Activated CD4-positive, alpha-beta T cell treated with anti-CD3 and anti-CD28 coated beads, Interleukin-2, Interleukin-6, amounts not matched to agents 100 ng/mL and 50 ng/mL, durations not matched to agents 16 hours and 8 hours (primary cell): ENCODE results near the gene RFX5.
A peak's percentile ranks its signal among the peaks of the same experiment; 100 is the strongest.

Experiments used
- DNase-seq: peaks from one replicate; pipeline ENCODE4 v3.0.0-alpha.2; 2020

RFX5 gene

GRCh38 chr1:151315565-151316235, 31.4 kb downstream of the RFX5 start:
- no peak for DNase-seq

DNA sequence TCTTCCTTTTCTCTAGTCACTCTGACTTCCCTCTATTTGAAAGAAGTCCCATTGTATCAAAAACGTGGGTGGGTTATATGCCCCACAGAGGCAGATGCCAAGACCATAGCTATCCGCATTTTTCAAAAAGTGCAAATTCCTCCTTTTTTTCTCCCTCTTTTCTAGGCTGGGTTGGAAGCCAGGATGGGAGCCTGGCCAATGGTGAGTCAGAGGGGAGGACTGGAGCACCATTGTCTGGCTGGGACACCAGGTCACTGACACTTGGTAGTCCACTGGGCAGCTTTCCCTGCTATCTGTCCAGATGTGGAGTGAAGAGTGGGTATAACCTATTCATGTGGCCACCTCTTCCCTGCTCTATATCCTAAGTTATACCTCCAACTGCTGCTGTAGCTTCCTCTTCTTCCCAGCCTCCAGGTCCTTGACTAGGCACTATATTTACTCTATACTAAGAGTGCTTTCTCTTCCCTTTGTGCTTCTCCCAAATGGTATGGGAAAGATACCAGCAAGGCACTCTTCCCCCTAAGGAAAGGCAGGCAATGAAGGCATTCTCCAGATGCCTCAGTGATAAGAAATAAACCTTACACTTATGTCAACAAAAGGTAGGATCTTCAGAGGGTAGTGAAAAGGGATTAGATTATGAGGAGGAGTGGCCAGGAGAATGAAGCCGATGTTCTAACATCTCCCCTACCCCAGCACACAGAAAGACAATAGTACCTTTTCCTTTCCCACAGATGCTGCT, 32.7 kb downstream of the RFX5 start:
- DNase-seq, result no peak

GRCh38 chr1:151313501-151313900, 33.6 kb downstream of the RFX5 start:
- DNase-seq, result no peak

GRCh38 chr1:151312826-151313225, 34.2 kb downstream of the RFX5 start:
- no peak for DNase-seq

DNA sequence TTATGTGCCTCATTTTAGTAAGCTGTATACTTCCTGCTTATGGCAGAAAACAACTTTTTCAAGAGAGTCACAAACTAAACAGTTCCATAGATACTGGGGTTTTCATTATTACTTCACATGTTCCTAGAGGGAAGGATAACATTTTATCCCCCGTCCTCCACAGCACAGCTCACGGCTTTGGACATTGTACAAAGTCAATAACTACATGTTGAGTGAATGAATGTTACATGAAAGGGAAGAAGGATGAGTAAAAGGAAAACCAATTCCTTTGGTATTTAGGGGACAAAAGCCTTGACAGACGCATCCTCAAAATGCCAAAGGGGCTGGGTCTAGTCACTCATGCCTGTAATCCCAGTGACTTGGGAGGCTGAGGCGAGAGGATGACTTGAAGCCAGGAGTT, 34.6 kb downstream of the RFX5 start:
- DNase-seq, result no peak

DNA sequence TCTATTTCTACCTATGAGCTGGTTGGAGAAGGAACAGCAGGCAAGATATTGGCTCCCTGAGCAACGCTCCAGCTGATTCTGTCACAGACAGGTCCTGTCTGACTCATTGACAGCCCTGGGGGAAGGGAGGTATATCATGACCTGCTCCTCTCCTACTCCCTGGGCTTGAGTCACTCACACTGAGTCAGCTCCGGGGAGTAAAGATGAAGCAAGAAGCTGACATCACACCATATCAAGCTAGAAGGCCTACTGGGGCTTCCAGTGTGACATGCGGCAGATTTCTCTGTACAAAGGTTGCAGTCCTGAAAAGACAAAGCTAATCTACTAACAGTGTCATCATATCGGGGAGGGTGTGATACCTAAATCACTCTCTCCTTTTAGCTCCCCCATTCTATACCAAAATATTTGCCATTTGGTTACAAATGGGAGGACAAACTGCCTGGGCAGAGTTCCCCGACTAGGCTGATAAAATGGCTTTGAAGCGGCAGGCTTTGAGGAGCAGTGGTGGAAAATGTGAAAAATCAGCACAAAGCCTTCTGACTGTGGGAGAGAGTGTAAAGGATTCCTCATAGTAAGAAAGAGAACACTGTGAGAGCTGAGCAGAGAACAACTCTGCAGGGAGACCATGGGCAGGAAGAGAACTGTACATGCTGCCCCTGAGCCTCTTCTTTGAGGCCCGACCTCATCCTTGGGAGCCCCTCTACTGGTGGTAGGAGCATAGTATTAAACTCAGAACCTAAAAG, 35.3 kb downstream of the RFX5 start:
- peak; percentile 93 for DNase-seq

DNA sequence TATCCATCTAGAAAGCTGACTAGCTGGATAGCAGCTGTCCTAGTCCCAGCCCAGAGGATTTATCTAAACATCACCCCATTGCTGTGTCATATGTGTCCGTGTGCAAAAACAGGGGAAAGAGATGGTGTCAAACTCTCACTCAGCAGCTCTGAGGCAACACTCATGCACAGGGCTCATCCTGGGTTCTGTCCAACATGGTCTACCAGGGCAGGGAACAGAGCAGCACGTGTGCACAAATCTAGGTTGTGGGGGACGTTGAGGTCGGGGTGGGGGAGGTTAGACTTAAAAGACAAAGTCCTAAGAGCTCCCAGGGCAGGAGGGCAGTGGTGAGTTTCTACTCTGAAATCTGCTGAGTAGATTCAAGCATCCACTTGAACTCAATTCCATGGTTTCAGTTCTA, 36.0 kb downstream of the RFX5 start:
- DNase-seq, result no peak

DNA sequence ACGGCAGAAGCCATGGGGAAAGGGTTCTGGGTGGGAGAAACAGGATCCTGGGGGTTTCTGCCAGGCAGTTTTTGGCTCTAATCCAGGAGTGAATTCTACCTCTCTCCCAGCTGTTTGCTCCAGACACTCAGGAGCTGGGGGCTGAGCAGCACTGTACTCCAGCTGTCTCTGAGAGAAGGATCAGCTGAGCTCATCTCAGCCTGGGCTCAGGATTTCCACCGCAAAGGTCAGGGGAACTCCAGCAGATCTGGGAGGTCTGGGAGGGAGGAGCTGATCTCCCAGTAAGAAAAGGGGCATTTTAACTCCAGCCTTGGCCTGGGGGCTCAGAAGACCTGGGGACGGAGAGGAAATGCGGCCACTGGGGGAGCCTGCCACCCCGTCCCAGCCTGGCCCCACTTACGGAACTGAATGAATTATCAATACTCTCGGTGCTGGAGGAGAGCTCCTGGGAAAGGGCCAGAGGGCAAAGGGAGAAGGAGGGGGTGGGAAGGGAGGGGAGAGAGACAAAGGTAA, 37.2 kb downstream of the RFX5 start:
- DNase-seq, result no peak

DNA sequence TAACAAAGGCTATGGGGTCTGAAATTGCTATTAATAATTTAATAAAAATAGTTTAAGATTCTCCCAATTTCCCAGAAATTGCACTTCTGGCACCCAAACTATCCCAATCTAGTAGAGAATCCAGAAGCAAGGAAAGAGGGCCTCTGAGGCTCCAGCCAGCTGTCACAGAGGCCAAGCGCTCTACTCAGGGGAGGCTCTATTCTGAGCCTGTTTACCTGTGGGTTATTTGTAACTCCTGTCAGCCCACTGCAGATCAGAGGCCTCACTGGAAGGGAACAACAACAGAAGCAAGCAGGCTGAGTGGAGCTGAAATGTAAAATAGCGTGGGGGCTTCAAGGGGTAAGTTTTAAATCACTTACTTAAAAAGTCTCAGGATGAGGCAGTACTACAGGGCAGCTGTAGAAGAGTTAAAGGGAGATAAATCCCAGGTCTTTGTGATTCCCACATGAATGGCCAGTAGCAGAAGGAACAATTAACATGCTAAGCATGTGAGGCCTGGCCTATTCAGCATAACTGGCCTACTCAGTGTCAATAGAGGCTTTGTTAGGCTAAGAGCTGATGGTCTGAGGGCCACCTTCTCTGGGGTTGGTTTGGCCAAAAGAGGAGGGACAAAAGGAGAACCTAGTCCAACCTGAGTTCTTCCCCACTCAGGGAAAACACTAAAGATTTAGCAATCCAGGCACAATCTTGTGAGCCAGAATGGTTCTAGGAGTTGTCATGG, 52.1 kb downstream of the RFX5 start:
- no peak for DNase-seq

DNA sequence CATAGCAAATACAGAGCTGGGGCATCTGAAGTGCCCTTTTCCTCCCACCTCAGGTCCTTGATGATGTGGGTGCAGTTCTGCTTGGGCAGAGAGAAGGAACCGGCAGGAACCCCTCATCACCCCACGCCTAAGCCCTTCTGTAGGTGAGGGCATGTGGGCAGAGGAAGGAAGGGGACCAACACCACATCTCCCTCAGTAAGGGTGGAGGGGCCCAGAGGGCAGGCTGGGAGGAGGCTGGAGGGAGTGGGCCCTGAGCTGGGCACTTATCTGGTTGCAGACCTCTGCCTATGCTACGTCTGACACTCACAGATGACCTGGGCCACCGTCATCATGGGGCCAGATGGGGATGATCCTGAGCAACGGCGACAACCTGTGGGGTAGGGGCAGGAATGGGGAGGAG, 54.0 kb downstream of the RFX5 start:
- DNase-seq, result no peak

DNA sequence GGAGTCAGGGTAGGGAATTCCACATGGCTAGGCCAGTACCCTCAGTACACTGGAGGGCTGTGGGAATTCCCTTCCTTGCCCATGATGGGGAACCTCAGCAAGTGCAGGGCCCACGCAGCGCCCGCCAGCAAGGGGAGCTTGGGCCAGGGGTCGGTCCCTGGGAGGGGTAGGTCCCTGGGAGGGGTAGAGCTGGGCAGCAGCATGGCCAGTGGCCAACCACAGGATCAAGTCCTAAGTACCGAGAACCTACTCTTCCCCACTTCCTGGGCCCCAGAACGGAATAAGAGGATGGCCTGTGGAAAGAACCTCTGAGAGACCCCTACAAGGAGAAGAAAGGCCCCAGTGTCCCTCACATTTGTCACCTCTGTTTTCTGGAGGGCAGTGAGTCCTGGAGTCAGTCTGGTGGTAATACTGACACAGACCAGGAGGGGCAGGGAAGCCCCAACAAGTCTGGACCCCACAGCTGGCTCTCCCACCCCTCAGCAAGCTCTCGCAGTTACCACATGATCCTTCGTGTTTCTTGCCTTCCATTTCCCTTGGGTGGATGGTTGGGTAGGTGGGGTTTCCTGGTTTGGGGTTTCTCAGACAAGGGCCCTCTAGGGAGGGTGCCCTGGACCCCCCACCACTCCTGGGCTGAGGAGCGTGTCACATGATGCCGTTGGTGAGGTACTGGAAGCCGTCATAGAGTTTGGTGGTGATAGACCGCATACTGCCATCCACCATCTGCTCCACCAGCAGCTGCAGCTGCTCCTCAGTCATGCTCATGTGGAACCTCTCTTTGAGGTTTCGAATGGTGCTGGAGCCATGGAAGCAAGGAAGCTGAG, 54.6 kb downstream of the RFX5 start:
- no peak for DNase-seq

DNA sequence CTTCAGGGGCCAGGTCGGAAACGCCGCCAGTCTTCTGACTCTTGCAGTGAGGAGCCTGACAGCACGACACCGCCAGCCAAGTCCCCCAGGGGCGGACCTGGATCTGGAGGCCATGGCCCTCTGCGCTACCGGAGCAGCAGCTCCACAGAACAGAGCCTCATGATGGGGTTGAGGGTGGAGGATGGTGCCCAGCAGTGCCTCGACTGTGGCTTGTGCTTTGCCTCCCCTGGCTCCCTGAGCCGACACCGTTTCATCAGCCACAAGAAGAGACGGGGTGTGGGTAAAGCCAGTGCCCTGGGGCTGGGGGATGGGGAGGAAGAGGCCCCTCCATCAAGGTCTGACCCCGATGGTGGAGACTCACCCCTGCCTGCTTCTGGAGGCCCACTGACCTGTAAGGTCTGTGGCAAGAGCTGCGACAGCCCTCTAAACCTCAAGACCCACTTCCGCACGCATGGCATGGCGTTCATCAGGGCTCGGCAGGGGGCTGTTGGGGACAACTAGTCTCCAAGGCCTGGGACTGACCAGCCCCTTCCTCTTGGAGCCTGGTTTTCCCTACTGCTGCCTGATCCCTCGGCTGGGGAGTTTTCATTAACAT, 56.2 kb downstream of the RFX5 start:
- no peak for DNase-seq
